ENCODE measurements around the gene NFYA. TPM values are rescaled to one million over a fixed set of nuclear protein-coding genes. Genes with fewer than 3 reads are reported as not detected.

Gene NFYA
- total and polyA plus RNA-seq, 2 of the 13 experiments (the other 11 are each of a cell fraction or from before 2014, with no cell fraction given): 16.0 to 22.9 TPM

GRCh38 chr6:41066867-41067304 lies 5.9 kb upstream of the NFYA start (continued):
- TF ChIP-seq ZBTB4 (CRISPR knock-in tag; IDR thresholded peaks at IDR 0.05; ENCODE audit: borderline replicate concordance) (no peak), SOX5 (CRISPR knock-in tag; IDR thresholded peaks at IDR 0.05; ENCODE audit: borderline replicate concordance) (peak; percentile 37; the same call in 1 of the 2 replicates), ZNF503 (CRISPR knock-in tag; IDR thresholded peaks at IDR 0.05) (no peak), U2AF2 (IDR thresholded peaks at IDR 0.05; ENCODE audit: low read depth, low read length) (no peak), ZHX1 (CRISPR knock-in tag; IDR thresholded peaks at IDR 0.05; ENCODE audit: low read depth) (no peak), GLMP (CRISPR knock-in tag; IDR thresholded peaks at IDR 0.05; ENCODE audit: borderline replicate concordance) (no peak), BCLAF1 (IDR thresholded peaks at IDR 0.05) (no peak), ZNF639 (CRISPR knock-in tag; conservative IDR thresholded peaks at IDR 0.05) (no peak), HNRNPK (IDR thresholded peaks at IDR 0.05; ENCODE audit: low read depth, low read length, poor library complexity, severe bottlenecking) (no peak), MIXL1 (CRISPR knock-in tag; IDR thresholded peaks at IDR 0.05) (peak; percentile 65), ZMYM4 (CRISPR knock-in tag; IDR thresholded peaks at IDR 0.05) (0 out of 2 replicates have a peak, but pooled peaks have one; percentile 19), ZFP1 (CRISPR knock-in tag; IDR thresholded peaks at IDR 0.05) (0 out of 2 replicates have a peak, but pooled peaks have one; percentile 47), SMAD9 (CRISPR knock-in tag; IDR thresholded peaks at IDR 0.05) (no peak), TEAD3 (CRISPR knock-in tag; optimal IDR thresholded peaks at IDR 0.05; ENCODE audit: borderline replicate concordance) (peak; percentile 52), ZFYVE20 (CRISPR knock-in tag; IDR thresholded peaks at IDR 0.05; ENCODE audit: borderline replicate concordance, low read depth) (no peak), SMYD3 (CRISPR knock-in tag; IDR thresholded peaks at IDR 0.05) (no peak)
